Thoracic aorta (tissue), 2 donors: ENCODE results near the gene SNCAIP. TPM values are rescaled to one million over a fixed set of nuclear protein-coding genes. Genes with fewer than 3 reads are reported as not detected.

Source experiments
- ATAC-seq: fragments of 150-250 bp; one replicate; pipeline ENCODE4 v1.8.0; 2017; ENCODE audit warnings: low read depth; ENCODE audit not compliant: insufficient number of reproducible peaks, low FRiP score
- DNase-seq: peaks from one replicate; pipeline ENCODE4 v3.0.0-alpha.2; 2020; ENCODE audit warnings: low spot score
- H3K27ac ChIP-seq, 2 donors: fragments of 200-600 bp; sonication (generic); 1 replicate in 1 of 2; 2 replicates in 1 of 2; pipeline ENCODE4 v1.5.1; 2016; ENCODE audit warnings: mild to moderate bottlenecking in 2 of 2, moderate library complexity in 2 of 2
- H3K27me3 ChIP-seq: fragments of 200-600 bp; sonication (generic); replicated peaks from 2 replicates; pipeline ENCODE4 v1.6.0; 2016; ENCODE audit warnings: mild to moderate bottlenecking; ENCODE audit not compliant: insufficient read depth
- H3K36me3 ChIP-seq: fragments of 200-600 bp; sonication (generic); one replicate; pipeline ENCODE4 v1.5.1; 2016
- H3K4me1 ChIP-seq, 2 donors: fragments of 200-600 bp; sonication (generic); 1 replicate in 1 of 2; 2 replicates in 1 of 2; pipeline versions ENCODE4 v1.5.1 to v1.6.0; 2016; ENCODE audit warnings: low read depth in 2 of 2, mild to moderate bottlenecking in 1 of 2; ENCODE audit not compliant: control insufficient read depth in 1 of 2
- H3K4me3 ChIP-seq: fragments of 200-600 bp; sonication (generic); 2 replicates; pipeline ENCODE4 v1.5.1; 2016; ENCODE audit warnings: mild to moderate bottlenecking
- H3K9me3 ChIP-seq: fragments of 200-600 bp; sonication (generic); 2 replicates; pipeline ENCODE4 v1.5.1; 2016
- total RNA-seq, 2 donors: library from RNA; depleted of rRNA; stranded (reverse); fragments of >200 nt; gene quantifications; one replicate each; pipeline versions ENCODE4 v1.1.0 to v1.2.3, GENCODE V29; 2016
- TF ChIP-seq, protein P1 (sequence below): fragments of 200-600 bp; sonication (generic); IDR thresholded peaks from one replicate; pipeline ENCODE4 v1.5.1; 2019; ENCODE audit warnings: antibody characterized with exemption

Gene SNCAIP
- total RNA-seq, 2 donors from 2014 or later: 4.5 to 8.5 TPM

DNA sequence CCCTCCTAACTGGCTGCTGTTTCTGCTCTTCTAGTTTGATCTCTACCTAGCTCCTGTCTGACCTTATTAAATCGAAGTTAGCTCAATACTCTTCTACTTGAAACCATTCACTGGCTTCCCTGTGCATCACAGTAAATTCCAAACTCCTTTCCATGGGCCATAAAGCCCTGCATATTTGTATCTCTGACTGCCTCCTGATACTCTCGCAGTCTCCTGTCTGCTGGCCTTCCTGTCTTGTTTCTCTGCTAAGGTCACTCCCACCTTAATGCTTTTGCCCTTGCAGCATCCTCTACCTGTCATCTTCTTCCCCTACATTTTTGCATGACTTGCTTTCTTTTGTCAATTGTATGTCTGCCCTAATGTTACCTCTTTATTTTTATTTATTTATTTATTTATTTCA lies 44.8 kb downstream of the SNCAIP start:
- Histone ChIP-seq H3K9me3 (no peaks in the 10 kb centered on the region), H3K27ac (no peak overlapping the region), H3K27me3 (no peaks in the 10 kb centered on the region), H3K36me3 (no peaks in the 10 kb centered on the region), H3K4me3 (no peak overlapping the region), H3K4me1 (no peaks in the 10 kb centered on the region)
- TF ChIP-seq, protein P1, sequence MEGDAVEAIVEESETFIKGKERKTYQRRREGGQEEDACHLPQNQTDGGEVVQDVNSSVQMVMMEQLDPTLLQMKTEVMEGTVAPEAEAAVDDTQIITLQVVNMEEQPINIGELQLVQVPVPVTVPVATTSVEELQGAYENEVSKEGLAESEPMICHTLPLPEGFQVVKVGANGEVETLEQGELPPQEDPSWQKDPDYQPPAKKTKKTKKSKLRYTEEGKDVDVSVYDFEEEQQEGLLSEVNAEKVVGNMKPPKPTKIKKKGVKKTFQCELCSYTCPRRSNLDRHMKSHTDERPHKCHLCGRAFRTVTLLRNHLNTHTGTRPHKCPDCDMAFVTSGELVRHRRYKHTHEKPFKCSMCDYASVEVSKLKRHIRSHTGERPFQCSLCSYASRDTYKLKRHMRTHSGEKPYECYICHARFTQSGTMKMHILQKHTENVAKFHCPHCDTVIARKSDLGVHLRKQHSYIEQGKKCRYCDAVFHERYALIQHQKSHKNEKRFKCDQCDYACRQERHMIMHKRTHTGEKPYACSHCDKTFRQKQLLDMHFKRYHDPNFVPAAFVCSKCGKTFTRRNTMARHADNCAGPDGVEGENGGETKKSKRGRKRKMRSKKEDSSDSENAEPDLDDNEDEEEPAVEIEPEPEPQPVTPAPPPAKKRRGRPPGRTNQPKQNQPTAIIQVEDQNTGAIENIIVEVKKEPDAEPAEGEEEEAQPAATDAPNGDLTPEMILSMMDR: no peak
- DNase-seq (no peak), ATAC-seq (no peak)

DNA sequence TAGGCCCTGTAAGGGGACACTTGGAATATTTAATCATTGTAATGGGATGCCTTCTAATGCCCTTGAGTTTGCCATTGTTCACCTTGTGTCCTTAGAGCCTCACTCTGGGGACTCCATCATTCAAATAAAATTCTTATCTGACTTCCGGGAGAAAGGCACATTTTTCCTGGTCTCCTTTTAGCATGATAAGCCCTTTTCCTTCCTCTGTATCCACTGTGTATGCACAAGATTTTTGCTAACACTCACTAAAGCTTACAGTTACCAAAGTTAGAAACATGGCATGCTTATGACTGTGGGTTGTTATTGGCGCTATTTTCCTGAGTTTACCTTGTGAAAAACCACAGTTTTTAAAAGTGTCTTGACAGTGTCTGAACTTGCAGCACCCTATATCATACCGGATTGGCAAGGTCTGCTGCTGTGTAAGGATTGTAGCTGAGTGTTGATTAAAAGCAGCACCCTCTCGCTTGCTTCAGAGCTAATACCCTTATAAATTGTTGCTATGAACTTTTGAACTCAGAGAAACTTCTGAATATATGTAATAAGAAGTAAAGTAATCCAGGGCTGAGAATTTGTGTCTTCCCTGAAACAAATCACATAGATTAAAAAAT lies 46.4 kb downstream of the SNCAIP start:
- Histone ChIP-seq H3K9me3 (no peaks in the 10 kb centered on the region), H3K4me3 (no peak overlapping the region), H3K27ac (no peak overlapping the region), H3K27me3 (no peaks in the 10 kb centered on the region), H3K36me3 (no peaks in the 10 kb centered on the region), H3K4me1 (peaks cover 0 to 5% of the 10 kb centered on the region in 2 donors)
- DNase-seq (no peak), ATAC-seq (no peak)
- TF ChIP-seq, protein P1: no peak

DNA sequence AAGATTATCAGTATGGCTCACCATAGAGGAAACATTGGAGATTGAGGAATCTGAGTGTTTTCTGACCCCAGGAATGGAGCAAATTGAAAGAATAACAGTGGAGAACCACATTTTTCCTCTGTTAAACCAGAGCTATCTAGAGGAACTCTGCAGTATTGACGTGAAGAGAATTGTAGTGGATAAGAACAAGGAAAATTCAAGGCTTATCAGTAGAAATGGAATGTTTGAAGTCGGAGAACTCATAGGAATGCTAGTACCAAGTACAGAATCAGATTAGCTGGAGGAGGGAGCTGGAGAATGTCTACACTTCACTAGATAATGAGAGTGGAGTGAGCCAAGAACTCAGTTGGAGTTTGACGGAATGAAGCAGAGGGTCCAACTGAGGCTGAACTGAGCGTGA lies 50.3 kb downstream of the SNCAIP start:
- Histone ChIP-seq H3K27ac (no peak overlapping the region), H3K4me3 (no peak overlapping the region), H3K4me1 (peaks cover 0 to 5% of the 10 kb centered on the region in 2 donors), H3K9me3 (no peaks in the 10 kb centered on the region), H3K36me3 (no peaks in the 10 kb centered on the region), H3K27me3 (no peaks in the 10 kb centered on the region)
- TF ChIP-seq, protein P1: no peak
- no peak for ATAC-seq
- no peak for DNase-seq

DNA sequence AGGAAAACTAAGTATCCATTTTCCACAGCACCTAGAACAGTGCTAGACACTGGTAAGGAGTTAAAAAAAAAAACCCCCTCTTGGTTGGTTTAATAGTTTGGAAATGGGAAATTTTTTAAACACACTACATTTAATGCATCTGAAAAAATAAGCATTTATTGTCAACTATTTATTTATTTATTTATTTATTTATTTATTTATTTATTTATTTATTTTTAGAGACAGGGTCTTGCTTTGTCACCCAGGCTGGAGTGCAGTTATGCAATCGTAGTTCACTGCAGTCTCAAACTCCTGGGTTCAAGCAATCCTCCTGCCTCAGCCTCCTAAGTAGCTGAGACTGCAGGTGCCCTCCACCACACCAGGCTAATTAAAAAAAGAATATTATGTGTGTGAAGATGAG lies 51.6 kb downstream of the SNCAIP start:
- no peak overlapping the region for H3K27ac ChIP-seq
- ATAC-seq: no peak
- DNase-seq: no peak
- H3K4me1 ChIP-seq: peaks cover 0 to 8% of the 10 kb centered on the region in 2 donors
- H3K27me3 ChIP-seq: no peaks in the 10 kb centered on the region
- no peaks in the 10 kb centered on the region for H3K9me3 ChIP-seq
- H3K36me3 ChIP-seq: no peaks in the 10 kb centered on the region
- no peak overlapping the region for H3K4me3 ChIP-seq
- TF ChIP-seq, protein P1: no peak

DNA sequence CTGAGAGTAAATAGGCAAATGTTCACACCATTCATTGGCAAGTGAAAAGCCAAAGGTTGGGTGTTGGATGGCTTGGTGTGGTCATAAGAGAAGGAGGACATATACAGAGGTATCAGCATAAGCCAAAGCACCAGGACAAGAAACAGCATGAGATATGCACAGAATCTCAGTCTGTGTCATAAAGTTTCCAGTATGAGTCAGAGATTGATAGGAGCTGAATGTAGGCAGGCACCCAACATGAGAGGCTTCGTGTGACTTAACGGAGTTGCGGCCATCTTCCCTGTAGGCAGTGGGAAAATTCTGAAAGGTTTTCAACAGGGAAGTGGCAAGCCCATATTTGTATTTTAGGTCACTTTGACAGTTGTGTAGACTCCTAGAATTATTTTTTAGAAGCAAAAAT lies 54.5 kb downstream of the SNCAIP start:
- no peak overlapping the region for H3K4me3 ChIP-seq
- peaks cover 0 to 22% of the 10 kb centered on the region in 2 donors for H3K4me1 ChIP-seq
- no peaks in the 10 kb centered on the region for H3K27me3 ChIP-seq
- no peaks in the 10 kb centered on the region for H3K36me3 ChIP-seq
- no peaks in the 10 kb centered on the region for H3K9me3 ChIP-seq
- DNase-seq: no peak
- H3K27ac ChIP-seq: no peak overlapping the region
- no peak for ATAC-seq
- TF ChIP-seq, protein P1: no peak
